Activated gamma-delta T cell treated with anti-CD3 and anti-CD28 coated beads, Interleukin-2, amount 50 U/mL, for 16 hours (primary cell): ENCODE measurements around the gene AJAP1.

ENCODE experiments used
- DNase-seq: peaks from one replicate; pipeline ENCODE4 v3.0.0-alpha.2; 2020; ENCODE audit warnings: low read depth

Gene AJAP1

GRCh38 chr1:4682607-4683220 is 28.3 kb downstream of the AJAP1 start:
- no peak for DNase-seq

- no peak for DNase-seq
Measured at GRCh38 chr1:4684136-4684535, 29.7 kb downstream of the AJAP1 start.

- no peak for DNase-seq
Measured at GRCh38 chr1:4684864-4685522, 30.6 kb downstream of the AJAP1 start.

- DNase-seq, result no peak
Measured at GRCh38 chr1:4685523-4685865, 31.1 kb downstream of the AJAP1 start.

- no peak for DNase-seq
Measured at GRCh38 chr1:4687943-4688342, 33.5 kb downstream of the AJAP1 start.

- no peak for DNase-seq
Measured at GRCh38 chr1:4689271-4689935, 35.0 kb downstream of the AJAP1 start.

GRCh38 chr1:4689941-4690635 is 35.7 kb downstream of the AJAP1 start:
- DNase-seq, result no peak

- no peak for DNase-seq
Measured at GRCh38 chr1:4690951-4691675, 36.7 kb downstream of the AJAP1 start.

GRCh38 chr1:4691766-4692405 is 37.5 kb downstream of the AJAP1 start:
- DNase-seq, result no peak

GRCh38 chr1:4692437-4692836 is 38.0 kb downstream of the AJAP1 start:
- DNase-seq, result no peak

- DNase-seq, result no peak
Measured at GRCh38 chr1:4693331-4693730, 38.9 kb downstream of the AJAP1 start.

GRCh38 chr1:4693891-4694290 is 39.5 kb downstream of the AJAP1 start:
- no peak for DNase-seq

- no peak for DNase-seq
Measured at GRCh38 chr1:4694492-4694891, 40.1 kb downstream of the AJAP1 start.

GRCh38 chr1:4695241-4695640 is 40.8 kb downstream of the AJAP1 start:
- no peak for DNase-seq

GRCh38 chr1:4696161-4696745 is 41.8 kb downstream of the AJAP1 start:
- DNase-seq, result no peak

GRCh38 chr1:4696753-4697152 is 42.3 kb downstream of the AJAP1 start:
- no peak for DNase-seq

- DNase-seq, result no peak
Measured at GRCh38 chr1:4697801-4698200, 43.4 kb downstream of the AJAP1 start.

- DNase-seq, result no peak
Measured at GRCh38 chr1:4698911-4699310, 44.5 kb downstream of the AJAP1 start.

- DNase-seq, result no peak
Measured at GRCh38 chr1:4699376-4700301, 45.2 kb downstream of the AJAP1 start.

- no peak for DNase-seq
Measured at GRCh38 chr1:4700801-4701200, 46.4 kb downstream of the AJAP1 start.
